ENCODE data around the gene CAND2.

- TF ChIP-seq EZH2 (IDR thresholded peaks at IDR 0.05; ENCODE audit: low read length, missing control alignments), result no peak
- no peak for TF ChIP-seq CTCF (conservative IDR thresholded peaks at IDR 0.05 in 1 of 2, IDR thresholded peaks at IDR 0.05 in 1 of 2; ENCODE audit: low read depth in 1 of 2, low read length in 2 of 2)
These were observed 87.8 kb downstream of the CAND2 start for GRCh38 chr3:12884186-12884680.

Data from fibroblast of lung (primary cell).